PC-3 (cell line): ENCODE data around the gene SCGB1A1. TPM values are rescaled to one million over a fixed set of nuclear protein-coding genes. Genes with fewer than 3 reads are reported as not detected.

ENCODE experiments used
- ATAC-seq: fragments of 200-7000 bp; cut with Tn5 transposase; 2 replicates; pipeline ENCODE4 v1.9.1; 2020; ENCODE audit warnings: mild to moderate bottlenecking, moderate library complexity
- BruUV-seq: library from RNA; stranded (reverse); fragments of 400-500 nt; replicated peaks from 2 replicates; lab custom pipeline; 2021; lab: Mats Ljungman, UMichigan
- CTCF ChIA-PET: fragments of 300-600 bp; sonication (Branson Sonifier 250); formaldehyde crosslinking; loops from one replicate; lab custom pipeline; 2022; ENCODE audit warnings: antibody characterized with exemption; lab: Charles Lee
- POLR2A ChIA-PET: fragments of 300-600 bp; sonication (Branson Sonifier 250); formaldehyde crosslinking; loops from one replicate; lab custom pipeline; 2022; ENCODE audit warnings: antibody characterized with exemption; ENCODE audit not compliant: unreplicated experiment; lab: Charles Lee
- DNase-seq: peaks from one replicate; pipeline ENCODE4 v3.0.0-alpha.2; 2015
- H2AFZ ChIP-seq: fragments of 300-600 bp; sonication (generic); 2 replicates; pipeline ENCODE4 v1.6.0; 2016; ENCODE audit warnings: antibody characterized with exemption, low read length
- H3F3A ChIP-seq: fragments of 300-600 bp; sonication (generic); one replicate; pipeline ENCODE4 v1.6.0; 2017; ENCODE audit warnings: antibody characterized with exemption, low read length, control low read depth, mild to moderate bottlenecking; ENCODE audit not compliant: unreplicated experiment
- H3K27ac ChIP-seq: fragments of 300-600 bp; sonication (generic); 2 replicates; pipeline ENCODE4 v1.5.1; 2016; ENCODE audit warnings: mild to moderate bottlenecking, low read length
- H3K27me3 ChIP-seq: fragments of 300-600 bp; sonication (generic); 2 replicates; pipeline ENCODE4 v1.6.1; 2016; ENCODE audit warnings: low read length, mixed read lengths
- H3K36me3 ChIP-seq: fragments of 300-600 bp; sonication (generic); 2 replicates; pipeline ENCODE4 v1.6.1; 2016; ENCODE audit warnings: low read depth, mixed run types, low read length, mixed read lengths
- H3K4me1 ChIP-seq: fragments of 300-600 bp; sonication (generic); 2 replicates; pipeline ENCODE4 v1.5.1; 2016; ENCODE audit warnings: low read length; ENCODE audit not compliant: insufficient read depth
- H3K4me2 ChIP-seq: fragments of 300-600 bp; sonication (generic); 2 replicates; pipeline ENCODE4 v1.6.0; 2016; ENCODE audit warnings: low read length
- H3K4me3 ChIP-seq: fragments of 300-600 bp; sonication (generic); 2 replicates; pipeline ENCODE4 v1.5.1; 2016; ENCODE audit warnings: mild to moderate bottlenecking, low read length, mixed read lengths
- H3K79me2 ChIP-seq: fragments of 300-600 bp; sonication (generic); 2 replicates; pipeline ENCODE4 v1.6.1; 2017; ENCODE audit warnings: low read length, mixed read lengths
- H3K9ac ChIP-seq: fragments of 300-600 bp; sonication (generic); 2 replicates; pipeline ENCODE4 v1.6.0; 2016; ENCODE audit warnings: mild to moderate bottlenecking, low read length
- H3K9me2 ChIP-seq: fragments of 300-600 bp; sonication (generic); replicated peaks from 2 replicates; pipeline ENCODE4 v1.6.1; 2016; ENCODE audit warnings: mixed run types, low read length, mixed read lengths
- H3K9me3 ChIP-seq: fragments of 300-600 bp; sonication (generic); 2 replicates; pipeline ENCODE4 v1.6.1; 2016; ENCODE audit warnings: low read length, mixed read lengths
- H4K20me1 ChIP-seq: fragments of 300-600 bp; sonication (generic); 2 replicates; pipeline ENCODE4 v1.6.1; 2016; ENCODE audit warnings: low read length, mixed read lengths
- EZH2 ChIP-seq: fragments of 300-600 bp; sonication (generic); IDR thresholded peaks from one replicate; pipeline ENCODE4 v1.6.1; 2017; ENCODE audit warnings: antibody characterized with exemption, mild to moderate bottlenecking, low read length; ENCODE audit not compliant: unreplicated experiment
- EZH2phosphoT487 ChIP-seq: fragments of 300-600 bp; sonication (generic); IDR thresholded peaks from 2 replicates; pipeline ENCODE4 v1.6.1; 2018; ENCODE audit warnings: mild to moderate bottlenecking, antibody characterized with exemption, low read length, borderline replicate concordance
- intact Hi-C: fragments of 100-400 bp; cut with micrococcal nuclease; formaldehyde crosslinking; loops from 2 replicates; pipeline ENCODE4 v1.9.0; 2023
- total RNA-seq: library from RNA; depleted of rRNA; stranded (reverse); fragments of >200 nt; gene quantifications from 2 replicates; pipeline ENCODE4 v1.2.3, GENCODE V29; 2014
- TF ChIP-seq, protein P1 (sequence below): fragments of 300-600 bp; sonication (generic); conservative IDR thresholded peaks from 2 replicates; pipeline ENCODE4 v1.5.1; 2017; ENCODE audit warnings: antibody characterized with exemption, low read depth, mild to moderate bottlenecking, low read length

The SCGB1A1 gene
- total RNA-seq, 1 experiment from 2014 or later: not detected

DNA sequence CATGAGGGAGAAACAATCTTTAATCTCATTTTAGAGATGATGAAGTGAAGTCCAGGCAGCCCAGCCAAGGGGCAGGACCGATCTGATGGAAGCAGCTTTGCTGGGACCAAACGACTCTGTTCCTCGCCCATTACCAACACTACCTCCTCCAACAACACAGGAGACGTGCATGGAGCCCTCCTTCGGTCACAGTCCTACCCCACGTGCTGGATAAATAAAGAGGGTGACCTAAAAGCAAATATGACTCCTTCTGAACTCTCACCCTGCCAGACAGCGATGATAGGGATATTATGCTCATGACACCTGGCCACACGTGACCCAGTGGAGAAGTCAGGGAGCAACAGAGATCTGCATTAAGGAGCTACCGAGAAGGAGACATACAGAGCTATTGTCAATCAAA, 26.0 kb downstream of the SCGB1A1 start:
- no peaks in the 10 kb centered on the region for H3K9me3 ChIP-seq
- DNase-seq (no peak), ATAC-seq (peak; percentile 2; the same call in 1 of the 2 replicates)
- H3K9me2 ChIP-seq: no peaks in the 10 kb centered on the region
- peaks cover 39% of the 10 kb centered on the region for H3K4me1 ChIP-seq
- no peaks in the 10 kb centered on the region for H3K79me2 ChIP-seq
- intact Hi-C loops: loop anchor here (2.0 kb wide), 1 partner anchor 18 kb away; no protein-coding TSS in a partner anchor
- H4K20me1 ChIP-seq: no peaks in the 10 kb centered on the region
- BruUV-seq: no TSS peak
- no peaks in the 10 kb centered on the region for H3F3A ChIP-seq
- H3K4me2 ChIP-seq: peak overlapping the region; percentile 56
- TF ChIP-seq, protein P1, sequence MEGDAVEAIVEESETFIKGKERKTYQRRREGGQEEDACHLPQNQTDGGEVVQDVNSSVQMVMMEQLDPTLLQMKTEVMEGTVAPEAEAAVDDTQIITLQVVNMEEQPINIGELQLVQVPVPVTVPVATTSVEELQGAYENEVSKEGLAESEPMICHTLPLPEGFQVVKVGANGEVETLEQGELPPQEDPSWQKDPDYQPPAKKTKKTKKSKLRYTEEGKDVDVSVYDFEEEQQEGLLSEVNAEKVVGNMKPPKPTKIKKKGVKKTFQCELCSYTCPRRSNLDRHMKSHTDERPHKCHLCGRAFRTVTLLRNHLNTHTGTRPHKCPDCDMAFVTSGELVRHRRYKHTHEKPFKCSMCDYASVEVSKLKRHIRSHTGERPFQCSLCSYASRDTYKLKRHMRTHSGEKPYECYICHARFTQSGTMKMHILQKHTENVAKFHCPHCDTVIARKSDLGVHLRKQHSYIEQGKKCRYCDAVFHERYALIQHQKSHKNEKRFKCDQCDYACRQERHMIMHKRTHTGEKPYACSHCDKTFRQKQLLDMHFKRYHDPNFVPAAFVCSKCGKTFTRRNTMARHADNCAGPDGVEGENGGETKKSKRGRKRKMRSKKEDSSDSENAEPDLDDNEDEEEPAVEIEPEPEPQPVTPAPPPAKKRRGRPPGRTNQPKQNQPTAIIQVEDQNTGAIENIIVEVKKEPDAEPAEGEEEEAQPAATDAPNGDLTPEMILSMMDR: no peak
- no peak for TF ChIP-seq EZH2phosphoT487
- TF ChIP-seq EZH2: no peak
- no peak overlapping the region for H3K9ac ChIP-seq
- H3K36me3 ChIP-seq: no peaks in the 10 kb centered on the region
- no peaks in the 10 kb centered on the region for H3K27me3 ChIP-seq
- CTCF ChIA-PET: interaction anchor here (0.6 to 1.8 kb wide), 4 partner anchors 20 to 98 kb away, joined by 3 to 7 read pairs (median 6); no protein-coding TSS in a partner anchor
- peak overlapping the region; percentile 46 for H3K27ac ChIP-seq
- no peak overlapping the region for H3K4me3 ChIP-seq
- POLR2A ChIA-PET: interaction anchor here (0.7 kb wide), 1 partner anchor 101 kb away, joined by 4 read pairs; no protein-coding TSS in a partner anchor
- peak overlapping the region; percentile 35; the same call in 1 of the 2 replicates for H2AFZ ChIP-seq

DNA sequence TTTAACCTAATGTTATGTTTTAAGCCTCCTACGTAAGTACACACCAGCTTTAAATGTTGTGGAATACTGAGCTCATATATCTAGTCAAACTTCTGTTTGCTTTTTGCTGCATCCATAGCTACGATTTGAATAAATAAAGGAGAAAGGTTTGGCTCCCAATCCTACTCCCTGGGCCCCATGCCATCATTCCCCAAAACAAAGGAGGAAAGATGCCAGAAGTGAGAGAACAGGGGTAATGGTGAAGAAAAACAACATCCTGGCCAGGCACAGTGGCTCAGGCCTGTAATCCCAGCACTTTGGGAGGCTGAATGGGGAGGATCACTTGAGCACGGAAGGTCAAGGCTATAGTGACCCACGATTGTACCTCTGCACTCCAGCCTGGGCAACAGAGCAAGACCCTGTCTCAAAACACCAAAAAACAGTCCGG, 26.5 kb downstream of the SCGB1A1 start:
- no peaks in the 10 kb centered on the region for H3K9me3 ChIP-seq
- no peaks in the 10 kb centered on the region for H3K79me2 ChIP-seq
- peak overlapping the region; percentile 56 for H3K4me2 ChIP-seq
- no peaks in the 10 kb centered on the region for H3K9me2 ChIP-seq
- DNase-seq: peak; percentile 82
- H3K27ac ChIP-seq: peak overlapping the region; percentile 46
- TF ChIP-seq, protein P1: no peak
- TF ChIP-seq EZH2phosphoT487: no peak
- no TSS peak for BruUV-seq
- ChIA-PET CTCF (interaction anchor here (0.6 to 1.8 kb wide), 3 partner anchors 34 to 98 kb away, joined by 3 to 7 read pairs (median 5); no protein-coding TSS in a partner anchor), POLR2A (interaction anchor here (0.5 to 0.7 kb wide), 2 partner anchors 100 to 448 kb away, joined by 4 read pairs; no protein-coding TSS in a partner anchor)
- H4K20me1 ChIP-seq: no peaks in the 10 kb centered on the region
- no peak overlapping the region for H3K4me3 ChIP-seq
- peaks cover 34% of the 10 kb centered on the region for H3K4me1 ChIP-seq
- H2AFZ ChIP-seq: peak overlapping the region; percentile 35; the same call in 1 of the 2 replicates
- intact Hi-C loops: loop anchor here (2.0 kb wide), 1 partner anchor 19 kb away; no protein-coding TSS in a partner anchor
- no peaks in the 10 kb centered on the region for H3K27me3 ChIP-seq
- H3K9ac ChIP-seq: no peak overlapping the region
- H3K36me3 ChIP-seq: no peaks in the 10 kb centered on the region
- H3F3A ChIP-seq: no peaks in the 10 kb centered on the region
- peak; percentile 60 for ATAC-seq

DNA sequence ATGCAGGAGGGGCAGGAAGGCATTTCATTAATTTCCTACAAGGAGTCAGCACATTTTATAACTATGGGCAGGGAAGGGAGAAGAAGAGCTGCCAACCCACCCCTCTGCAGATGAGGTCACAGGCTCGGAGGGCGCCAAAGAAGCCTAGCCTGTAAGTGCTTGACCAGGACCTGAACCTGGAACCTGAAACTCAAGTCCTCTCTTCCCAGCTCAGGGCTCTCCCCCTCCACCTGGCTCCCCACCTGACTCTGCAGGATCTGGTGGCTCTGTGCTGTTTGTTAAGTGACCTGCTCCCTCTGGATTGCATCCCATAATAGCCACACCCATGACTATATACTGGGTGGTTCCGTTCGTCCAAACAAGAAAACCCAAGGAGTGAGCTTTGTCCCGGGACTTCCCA, 27.3 kb downstream of the SCGB1A1 start:
- intact Hi-C loops: no loop called here
- Histone ChIP-seq H3K9me3 (no peaks in the 10 kb centered on the region), H3K4me3 (no peak overlapping the region), H3K9ac (no peak overlapping the region), H3K27ac (no peak overlapping the region), H3K4me2 (no peak overlapping the region), H3K36me3 (no peaks in the 10 kb centered on the region), H3K9me2 (no peaks in the 10 kb centered on the region), H4K20me1 (no peaks in the 10 kb centered on the region), H3K27me3 (no peaks in the 10 kb centered on the region), H3K4me1 (peaks cover 30% of the 10 kb centered on the region), H3K79me2 (no peaks in the 10 kb centered on the region), H3F3A (no peaks in the 10 kb centered on the region), H2AFZ (no peak overlapping the region)
- ChIA-PET POLR2A (no interaction called here), CTCF (interaction anchor here (0.5 to 0.8 kb wide), 2 partner anchors 25 to 97 kb away, joined by 3 to 6 read pairs; no protein-coding TSS in a partner anchor)
- DNase-seq: peak; percentile 46
- BruUV-seq: no TSS peak
- TF ChIP-seq EZH2phosphoT487 (no peak), EZH2 (no peak)
- TF ChIP-seq, protein P1: no peak
- ATAC-seq: peak; percentile 8; the same call in 1 of the 2 replicates
